ENCODE data around the gene CWC27.
"Not testable (repeated sequence)": the region's sequence is repeated elsewhere in the genome, so short reads cannot be mapped to it uniquely, and the experiment has no call there.

The CWC27 gene

DNA sequence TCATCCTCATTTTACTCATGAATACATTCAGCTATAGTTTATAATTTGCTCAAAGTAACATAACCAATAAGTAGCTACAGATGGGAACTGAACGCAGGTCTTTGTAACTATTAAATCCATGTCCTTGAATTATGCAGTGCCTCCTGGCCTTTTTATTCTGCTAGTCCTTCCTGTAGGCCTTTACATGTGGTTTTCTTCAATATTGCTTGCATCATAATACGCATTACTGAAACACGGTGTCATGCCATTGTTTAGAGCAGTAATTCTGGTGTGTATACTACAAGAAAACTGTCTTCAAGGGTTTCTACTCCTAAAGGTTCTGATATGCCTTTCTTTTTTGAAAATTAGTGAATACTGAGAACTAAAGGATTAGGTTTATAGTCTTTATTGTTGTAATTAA lies 20.7 kb downstream of the CWC27 start:
- no peak for DNase-seq (ENCODE audit: low read depth)

DNA sequence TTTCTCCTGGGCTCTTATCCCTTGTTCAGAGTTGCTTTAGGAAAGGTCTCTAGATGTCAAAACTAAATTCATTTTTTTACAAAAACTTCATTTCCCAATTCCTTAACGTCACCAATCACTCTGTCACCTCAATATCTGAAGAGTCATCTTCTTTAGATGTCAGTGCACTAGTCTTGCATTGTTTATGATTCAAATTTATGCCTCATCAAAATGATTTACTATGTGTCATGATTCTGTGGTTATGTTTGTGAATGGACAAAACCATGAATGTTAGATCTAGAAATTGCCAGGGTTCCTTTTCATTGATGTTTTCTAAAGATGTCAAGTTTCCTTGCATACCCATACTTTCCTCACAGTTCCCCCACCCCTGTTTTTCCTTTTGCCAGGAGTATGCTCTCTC lies 21.5 kb downstream of the CWC27 start:
- DNase-seq (ENCODE audit: low read depth): no peak

DNA sequence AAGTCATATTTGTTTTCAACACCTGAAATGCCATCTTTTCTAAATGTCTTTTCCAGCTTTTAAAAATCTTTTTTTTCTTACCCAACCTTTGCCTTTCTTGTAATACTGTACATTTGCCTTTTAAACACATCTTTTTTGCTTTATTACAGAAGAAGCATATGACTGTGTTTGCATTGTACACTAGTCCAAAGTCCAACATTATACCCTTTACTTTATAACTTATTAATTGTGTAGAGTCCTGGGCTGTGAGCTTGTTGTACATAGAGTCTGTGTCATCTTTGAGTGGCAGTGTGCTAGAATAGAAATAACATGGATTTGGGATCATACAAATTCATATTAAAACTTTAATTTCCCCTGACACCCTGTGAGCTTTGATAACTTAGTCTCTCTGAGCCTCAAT lies 23.7 kb downstream of the CWC27 start:
- no peak for DNase-seq (ENCODE audit: low read depth)

DNA sequence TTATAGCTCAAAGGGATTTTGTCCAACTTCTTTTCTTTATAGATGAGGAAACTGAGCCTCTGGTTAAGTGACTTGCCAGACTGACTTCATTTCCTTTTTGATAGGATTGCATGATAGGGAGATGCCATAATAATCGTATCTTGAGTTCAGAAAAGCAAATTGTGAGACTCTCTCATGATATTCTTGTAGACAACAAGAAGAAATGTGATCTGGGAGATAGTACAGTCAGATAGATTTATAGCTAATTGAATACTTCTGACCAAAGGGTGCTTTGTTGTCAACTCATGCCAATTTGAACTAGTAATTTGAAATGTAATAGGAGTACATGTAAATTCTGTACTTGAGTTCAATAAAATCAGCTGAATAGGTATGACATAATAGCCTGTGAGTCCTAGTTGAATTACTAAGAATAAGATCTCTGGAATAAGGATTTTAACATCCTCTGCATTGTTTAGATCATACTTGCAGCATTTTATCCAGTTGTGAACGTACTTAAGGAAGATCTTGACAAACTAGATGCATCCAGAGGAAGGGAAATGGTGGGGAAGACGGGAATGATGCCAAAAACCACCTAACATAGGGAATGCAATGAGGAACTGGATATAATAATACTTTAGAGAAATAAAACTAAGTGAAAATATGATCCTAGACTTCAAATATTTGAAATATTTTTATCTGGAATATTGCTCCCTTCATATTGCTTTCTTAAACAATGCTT lies 25.5 kb downstream of the CWC27 start:
- no peak for DNase-seq (ENCODE audit: low read depth)

DNA sequence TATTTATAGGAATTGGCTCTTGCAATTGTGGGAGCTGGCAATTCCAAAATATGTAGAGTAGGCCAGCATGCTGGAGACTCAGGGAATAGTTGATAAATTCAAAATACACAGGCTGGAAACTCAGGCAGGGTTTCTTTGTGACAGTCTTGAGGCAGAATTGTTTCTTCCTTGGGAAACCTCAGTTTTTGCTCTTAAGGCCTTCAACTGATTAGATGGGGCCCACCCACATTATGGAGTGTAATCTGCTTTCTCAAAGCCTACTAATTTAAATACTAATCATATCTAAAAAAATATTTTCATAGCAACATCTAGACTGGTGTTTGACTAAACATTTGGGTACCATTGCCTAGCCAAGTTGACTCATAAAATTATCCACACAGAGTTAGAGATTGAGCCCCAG lies 27.6 kb downstream of the CWC27 start:
- DNase-seq (ENCODE audit: low read depth): no peak

DNA sequence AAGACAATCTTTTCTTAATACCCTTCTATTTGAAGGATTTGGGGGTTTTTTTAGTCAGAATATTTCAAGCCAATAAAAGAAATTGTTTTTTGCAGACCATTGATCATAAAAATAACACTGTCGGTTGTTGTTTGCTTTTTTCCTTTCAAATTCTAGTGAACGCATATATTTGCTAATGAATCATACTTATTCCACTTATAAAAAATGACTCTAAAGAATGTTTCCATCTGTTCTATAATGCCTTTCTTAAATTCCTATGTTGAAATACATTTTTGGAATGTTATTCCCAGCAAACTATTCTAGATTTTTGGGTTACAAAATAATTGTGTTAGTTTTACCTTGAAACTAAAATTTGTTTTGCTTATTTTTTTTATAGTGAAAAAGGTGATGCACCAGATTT lies 32.2 kb downstream of the CWC27 start:
- no peak for DNase-seq (ENCODE audit: low read depth)

DNA sequence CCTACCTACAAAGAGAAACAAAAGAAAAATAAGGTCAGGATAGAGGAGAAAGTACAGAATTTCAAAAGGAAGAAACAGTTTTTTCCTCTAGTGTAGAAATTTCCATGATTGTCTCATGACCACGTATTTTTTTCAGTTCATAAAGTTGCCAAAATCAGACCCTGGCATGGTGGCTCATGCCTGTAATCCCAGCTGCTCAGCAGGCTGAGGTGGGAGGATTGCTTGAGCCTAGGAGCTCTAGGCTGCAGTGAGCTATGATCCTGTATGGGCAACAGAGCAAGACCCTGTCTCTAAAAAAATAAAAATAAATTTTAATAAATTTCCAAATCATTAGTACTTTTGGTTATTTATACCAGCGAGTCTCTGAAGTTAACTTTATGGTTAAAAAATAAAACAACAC lies 37.8 kb downstream of the CWC27 start:
- no peak for DNase-seq (ENCODE audit: low read depth)

DNA sequence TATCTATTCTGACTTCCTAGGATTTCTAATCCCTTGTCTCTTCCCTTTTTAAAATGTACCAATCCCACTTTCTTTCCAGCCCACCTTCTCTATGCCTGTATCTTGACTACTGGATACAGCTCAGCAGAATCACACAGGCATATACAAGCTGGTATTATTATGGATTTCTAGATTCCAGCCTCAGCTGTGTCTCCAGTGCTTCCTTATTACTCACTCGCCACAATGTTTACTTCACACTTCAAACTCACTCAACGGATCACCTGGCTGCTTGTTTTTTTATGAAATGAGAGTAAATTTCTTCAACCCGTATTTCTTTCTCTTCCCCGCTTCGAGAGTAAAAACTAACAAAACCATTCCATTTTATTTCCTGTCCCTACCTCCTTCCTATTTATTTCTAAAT lies 38.8 kb downstream of the CWC27 start:
- no peak for DNase-seq (ENCODE audit: low read depth)

DNA sequence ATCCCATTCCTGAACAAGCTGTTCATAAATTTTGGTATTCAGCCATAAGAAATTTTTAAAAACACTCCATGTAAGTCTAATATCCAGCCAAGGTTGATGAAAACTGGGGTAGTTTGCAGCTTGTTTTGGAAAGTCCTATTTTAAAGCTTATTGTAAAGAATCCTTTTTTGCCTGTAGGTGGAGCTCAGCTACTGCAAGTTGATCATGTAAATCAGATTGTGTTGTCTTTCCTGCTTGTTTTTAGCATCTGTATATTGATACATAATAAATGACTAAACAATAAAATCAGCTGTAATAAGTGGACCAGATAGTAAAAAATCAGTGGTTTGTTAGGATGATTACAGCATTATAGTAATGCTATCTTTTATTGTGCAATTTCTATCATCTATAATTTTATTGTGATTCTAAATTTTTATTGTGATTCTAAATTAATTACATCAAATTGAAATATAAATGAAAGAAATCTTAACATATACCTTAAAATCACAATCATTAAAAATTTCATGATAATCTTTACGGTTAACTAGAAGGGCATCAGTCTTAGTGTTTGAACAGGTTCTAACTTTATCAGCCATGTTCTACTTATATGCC lies 42.4 kb downstream of the CWC27 start:
- no peak for DNase-seq (ENCODE audit: low read depth)

DNA sequence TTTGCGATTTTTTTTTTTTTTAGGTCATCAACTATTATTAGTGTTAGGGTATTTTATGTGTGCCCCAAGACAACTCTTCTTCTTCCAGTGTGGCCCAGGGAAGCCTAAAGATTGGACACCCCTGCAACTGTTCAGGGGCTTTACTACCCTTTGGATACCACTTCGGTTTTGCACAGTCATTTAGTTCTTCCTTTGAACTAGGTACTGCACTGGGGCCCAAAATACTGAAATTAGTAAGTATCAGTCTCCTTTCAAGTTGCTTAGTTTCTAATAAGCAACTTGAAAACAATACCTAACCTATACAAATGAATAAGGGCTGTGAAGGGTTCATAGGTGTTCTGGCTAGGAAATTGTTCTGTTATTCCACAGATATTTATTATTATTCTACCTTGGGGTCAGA lies 45.3 kb downstream of the CWC27 start:
- no peak for DNase-seq (ENCODE audit: low read depth)

DNA sequence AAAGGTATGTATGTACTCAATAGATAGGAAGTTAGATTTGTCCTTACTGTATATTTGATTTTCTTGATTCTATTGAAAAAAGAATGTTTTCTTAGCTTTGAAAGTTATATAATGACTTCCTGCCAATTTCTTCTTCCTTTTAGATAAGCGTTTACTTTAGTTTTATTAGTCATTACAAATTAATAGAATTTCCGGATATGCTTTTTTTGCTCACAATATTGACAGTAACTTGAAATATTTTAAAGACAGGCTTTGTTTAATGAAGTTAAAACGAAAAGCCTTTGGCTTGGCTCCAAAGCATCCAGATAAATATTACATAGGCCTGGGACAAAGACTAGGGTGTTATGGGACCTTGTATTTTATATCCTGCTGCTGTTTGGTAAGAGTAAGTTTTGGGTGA lies 49.5 kb downstream of the CWC27 start:
- no peak for DNase-seq (ENCODE audit: low read depth)

DNA sequence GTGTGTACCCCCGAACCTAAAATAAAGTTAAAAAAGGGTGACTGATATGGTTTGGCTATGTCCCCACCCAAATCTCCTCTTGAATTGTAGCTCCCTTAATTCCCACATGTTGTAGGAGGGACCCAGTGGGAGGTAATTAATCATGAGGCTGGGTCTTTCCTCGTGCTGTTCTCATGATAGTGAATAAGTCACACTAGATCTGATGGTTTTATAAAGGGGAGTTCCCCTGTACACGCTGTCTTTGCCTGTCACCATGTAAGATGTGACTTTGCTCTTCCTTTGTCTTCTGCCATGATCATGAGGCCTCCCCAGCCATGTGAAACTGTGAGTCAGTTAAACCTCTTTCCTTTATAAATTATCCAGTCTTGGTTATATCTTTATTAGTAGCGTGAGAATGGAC lies 50.6 kb downstream of the CWC27 start:
- not testable (repeated sequence) for DNase-seq (ENCODE audit: low read depth)

DNA sequence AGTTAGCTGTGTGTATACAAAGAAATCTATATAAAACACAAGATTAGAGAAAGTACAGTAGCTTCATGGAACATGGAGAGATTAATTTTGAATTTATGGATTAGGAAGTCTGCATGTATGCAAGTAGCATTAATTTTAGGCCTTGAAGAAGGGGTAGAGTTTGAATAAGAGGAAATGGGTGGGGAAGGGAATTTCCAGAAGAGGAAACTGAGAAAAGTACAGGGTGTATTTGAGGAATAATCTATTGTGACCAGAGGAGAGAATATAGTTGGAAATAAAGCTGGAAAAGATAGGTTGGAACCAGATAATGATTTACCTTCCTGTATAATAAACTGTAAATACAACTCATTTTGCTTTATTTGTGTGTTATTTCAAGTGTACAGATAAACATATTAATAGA lies 53.6 kb downstream of the CWC27 start:
- no peak for DNase-seq (ENCODE audit: low read depth)

DNA sequence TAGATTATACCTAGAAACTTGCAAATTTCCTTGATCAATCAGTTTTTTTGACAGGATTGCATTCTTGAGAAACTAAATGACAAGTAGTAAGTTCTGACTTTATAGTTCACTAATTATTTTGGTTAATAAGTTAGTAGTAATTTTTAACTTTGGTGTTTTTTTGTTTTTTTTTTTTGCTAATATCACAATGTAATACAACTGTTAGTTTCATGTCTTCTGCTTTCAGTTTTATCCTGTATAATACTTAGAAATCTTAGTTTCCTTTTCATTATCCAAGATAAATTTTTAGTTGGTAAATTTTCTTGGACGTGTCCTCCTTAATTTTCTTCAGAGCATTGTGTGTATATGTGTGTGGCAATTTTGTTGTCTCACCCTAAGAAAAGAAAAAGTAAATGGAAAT lies 57.8 kb downstream of the CWC27 start:
- DNase-seq (ENCODE audit: low read depth): no peak

DNA sequence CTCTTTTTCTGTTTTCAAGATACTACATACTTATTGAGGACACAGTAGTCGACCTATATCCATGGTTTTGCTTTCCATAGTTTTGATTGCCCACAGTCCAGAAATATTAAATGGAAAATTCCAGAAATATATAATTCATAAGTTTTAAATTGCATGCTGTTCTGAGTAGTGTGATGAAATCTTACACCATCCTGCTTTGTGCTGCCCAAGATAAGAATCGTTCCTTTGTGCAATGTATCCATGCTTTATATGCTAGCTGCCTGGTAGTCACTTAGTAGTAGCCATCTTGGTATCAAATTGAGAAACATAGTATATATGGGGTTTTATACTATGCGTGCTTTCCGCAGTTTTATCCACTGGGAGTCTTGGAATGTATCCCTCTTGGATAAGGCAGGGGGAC lies 59.0 kb downstream of the CWC27 start:
- DNase-seq (ENCODE audit: low read depth): no peak

DNA sequence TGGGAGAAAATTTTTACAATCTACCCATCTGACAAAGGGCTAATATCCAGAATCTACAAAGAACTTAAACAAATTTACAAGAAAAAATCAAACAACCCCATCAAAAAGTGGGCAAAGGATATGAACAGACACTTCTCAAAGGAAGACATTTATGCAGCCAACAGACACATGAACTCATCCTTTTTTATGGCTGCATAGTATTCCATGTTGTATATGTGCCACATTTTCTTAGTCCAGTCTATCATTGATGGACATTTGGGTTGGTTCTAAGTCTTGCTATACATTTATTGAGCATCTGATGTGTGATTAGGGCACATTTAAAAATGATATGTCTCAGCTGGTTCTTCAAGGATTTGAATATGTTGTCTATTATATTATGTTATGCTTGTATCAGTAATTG lies 61.9 kb downstream of the CWC27 start:
- not testable (repeated sequence) for DNase-seq (ENCODE audit: low read depth)

DNA sequence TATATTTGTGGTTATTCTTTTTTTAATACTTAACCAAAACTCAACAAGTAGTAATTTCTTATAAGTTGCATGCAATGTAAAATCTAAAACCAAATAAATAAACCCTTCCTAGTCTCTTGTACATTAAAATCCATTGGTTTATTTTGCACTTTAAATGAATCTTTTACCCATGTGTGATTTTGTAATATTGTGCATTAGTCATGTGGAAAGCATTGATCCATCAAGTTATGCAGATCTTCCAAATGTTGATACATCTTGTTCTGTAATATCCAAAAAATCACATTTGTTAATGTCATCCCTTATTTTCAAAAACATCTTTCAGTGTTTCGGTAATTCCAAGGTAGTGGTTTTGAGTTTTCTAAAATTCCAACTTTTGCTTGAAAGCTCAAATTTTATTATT lies 63.3 kb downstream of the CWC27 start:
- DNase-seq (ENCODE audit: low read depth): no peak

DNA sequence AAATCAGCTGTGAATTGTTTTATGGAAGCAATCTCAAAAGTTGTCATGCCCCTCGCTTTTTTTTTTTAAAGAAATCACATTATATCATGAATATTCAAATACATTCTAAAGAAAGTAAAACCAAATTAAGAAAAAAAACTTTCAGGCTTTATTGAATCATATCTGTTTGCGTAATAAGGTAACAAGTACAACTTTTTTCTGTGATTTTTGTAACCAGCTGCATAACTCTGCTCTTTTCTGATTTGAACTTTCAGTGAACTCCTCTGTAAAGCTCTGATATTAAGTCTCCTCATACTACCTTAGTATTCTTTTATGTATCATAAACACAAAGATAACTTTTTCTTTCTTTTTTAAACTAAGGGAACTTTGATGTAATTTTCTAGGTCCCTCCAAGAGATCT lies 65.3 kb downstream of the CWC27 start:
- DNase-seq (ENCODE audit: low read depth): no peak

DNA sequence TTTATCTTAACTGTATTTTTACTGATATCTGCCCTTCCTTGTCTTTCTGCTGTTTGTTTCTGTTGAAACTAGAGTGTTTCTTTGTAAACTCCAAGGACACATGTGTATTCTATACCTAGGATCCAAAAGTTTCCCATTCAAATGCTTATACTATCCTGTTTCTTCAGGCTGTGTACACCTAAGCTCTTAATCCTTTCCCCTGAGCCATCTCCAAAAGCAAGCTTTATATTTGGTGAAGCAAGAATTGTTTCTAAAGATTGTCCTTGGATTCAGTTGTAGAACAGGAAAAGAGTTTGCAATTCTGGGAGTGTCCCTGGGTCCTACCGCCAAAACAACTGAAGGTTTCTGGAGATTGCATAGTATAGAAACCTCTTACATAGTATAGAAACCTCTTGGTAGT lies 65.9 kb downstream of the CWC27 start:
- no peak for DNase-seq (ENCODE audit: low read depth)

DNA sequence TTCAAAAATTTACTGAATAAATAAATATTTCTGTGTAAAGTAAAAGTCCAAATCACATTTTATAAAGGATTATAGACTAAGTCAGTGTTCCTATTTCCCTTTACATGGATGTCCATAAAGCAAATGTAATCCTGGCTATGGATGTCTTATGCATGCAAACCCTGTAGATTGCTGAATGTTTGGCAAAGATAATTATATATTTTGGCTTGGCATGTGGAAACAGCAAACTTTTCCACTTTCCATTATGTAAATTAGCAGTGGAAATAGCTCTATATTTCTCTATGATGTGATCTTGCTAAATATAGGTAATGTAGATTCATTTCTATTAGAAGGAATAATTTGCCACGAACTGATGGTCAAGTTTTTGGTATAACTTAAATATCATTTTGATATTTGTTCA lies 66.5 kb downstream of the CWC27 start:
- DNase-seq (ENCODE audit: low read depth): no peak

DNA sequence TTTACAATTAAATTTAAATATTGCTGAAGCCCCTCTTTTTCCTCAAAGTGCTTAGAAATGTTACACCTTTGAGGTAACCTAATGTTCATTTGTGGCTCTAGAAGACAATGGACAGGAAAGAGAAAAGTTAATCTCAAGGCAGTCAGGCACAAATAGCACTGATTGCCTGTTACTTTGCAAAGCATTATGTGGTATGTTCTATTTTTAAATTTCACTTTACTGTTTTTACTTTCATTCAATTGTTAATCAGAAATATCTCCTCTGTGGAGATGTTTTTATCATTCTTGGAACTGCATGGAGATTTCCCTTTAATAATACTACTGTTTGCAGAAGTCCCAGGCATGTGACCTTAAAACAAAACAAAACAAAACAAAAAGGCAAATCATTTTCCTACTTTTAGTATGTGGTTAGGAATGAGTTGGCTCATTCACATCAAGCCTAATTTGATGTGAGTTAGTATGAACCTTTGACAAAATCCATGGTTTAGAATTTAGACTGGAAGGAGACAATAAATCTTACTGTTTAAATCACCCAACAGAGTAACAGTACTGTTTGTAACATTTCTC lies 67.5 kb downstream of the CWC27 start:
- DNase-seq (ENCODE audit: low read depth): no peak

DNA sequence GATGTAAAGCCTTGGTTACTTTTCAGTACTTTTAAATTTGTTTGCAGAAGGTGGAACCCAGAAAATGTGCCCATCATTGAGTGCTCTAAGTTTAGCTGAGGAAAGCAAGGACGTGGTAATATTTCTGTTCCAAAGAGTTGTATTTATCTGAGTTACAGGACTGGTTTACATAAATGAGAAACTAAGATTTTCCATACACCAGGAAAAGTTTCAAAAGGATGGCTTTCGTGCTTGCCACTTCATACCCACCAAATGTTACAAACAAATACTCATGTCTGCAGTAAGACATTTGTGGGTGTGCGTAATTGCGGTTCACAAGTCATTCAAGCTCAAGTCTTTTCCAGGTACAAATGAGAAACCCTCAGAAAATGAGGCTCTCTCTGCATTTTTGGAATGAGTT lies 68.1 kb downstream of the CWC27 start:
- DNase-seq (ENCODE audit: low read depth): no peak

DNA sequence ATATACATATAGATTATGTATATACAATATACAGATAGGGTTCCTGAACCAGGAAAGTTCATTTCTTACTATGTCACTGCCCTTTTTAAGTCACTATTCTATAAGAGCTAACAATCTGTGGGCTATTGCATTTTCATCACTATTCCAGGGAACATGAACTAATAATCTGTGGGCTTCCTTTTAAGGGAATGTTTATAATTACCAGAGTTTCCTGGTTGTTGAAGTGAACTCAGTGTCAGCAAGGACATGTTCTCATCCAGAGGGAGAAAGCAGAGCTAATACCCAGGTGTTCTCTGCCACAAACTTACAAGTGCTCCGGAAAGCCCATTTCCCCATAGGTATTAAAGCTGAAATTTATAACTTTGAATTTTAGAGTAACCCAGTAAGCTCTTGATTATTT lies 69.6 kb downstream of the CWC27 start:
- no peak for DNase-seq (ENCODE audit: low read depth)

DNA sequence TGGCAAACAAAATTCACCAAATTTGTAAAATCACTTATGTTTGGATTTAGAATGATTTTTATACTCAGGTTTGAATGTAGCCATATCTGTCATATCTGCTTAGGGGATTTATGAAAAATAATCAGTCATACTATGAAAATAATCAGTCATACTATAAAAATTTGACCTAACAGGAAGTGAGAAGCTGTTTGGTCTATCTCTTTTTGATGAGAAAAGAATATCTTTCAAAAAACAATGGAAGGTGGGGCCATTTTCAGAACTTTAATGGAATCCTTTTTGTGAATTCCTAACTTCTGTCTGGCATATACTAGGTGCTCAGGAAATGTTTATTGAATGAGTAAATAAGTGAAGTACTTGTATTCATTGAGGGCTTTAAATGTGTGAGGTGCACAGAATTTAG lies 70.1 kb downstream of the CWC27 start:
- DNase-seq (ENCODE audit: low read depth): no peak
